ENCODE data around the gene KLF16.

KLF16 gene

DNA sequence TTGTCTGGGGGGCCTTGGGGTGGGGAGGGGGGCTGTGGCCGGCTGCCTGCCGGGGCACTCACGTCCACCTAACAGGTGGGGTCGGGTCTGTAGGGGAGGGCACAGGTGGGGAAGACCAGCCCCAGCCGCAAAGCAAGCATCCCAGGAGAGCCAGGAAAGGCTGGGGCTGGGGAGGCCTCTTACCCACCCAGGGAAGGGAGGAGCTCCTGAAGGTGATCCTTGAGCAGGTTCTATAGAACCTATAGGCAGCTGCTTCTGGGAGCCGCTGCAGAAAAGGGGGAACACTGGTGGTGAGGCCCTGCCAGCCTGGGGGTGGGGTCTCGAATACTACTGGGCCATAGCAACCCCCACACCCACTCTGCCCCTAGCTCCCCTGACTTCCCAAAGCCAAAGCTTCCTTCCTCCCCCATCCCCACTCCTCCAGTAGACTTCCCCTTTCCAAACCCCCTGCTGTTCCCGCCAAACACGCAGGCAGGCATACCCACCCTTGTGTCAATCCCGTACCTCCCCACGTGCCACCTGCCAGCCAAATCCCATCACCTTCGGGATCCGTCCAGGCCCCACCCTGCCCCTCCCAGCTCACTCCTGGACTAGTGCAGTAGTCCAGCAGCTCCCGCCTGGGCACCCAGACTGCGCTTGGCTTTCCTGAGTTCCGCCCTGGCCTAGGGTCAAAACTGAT, 5.6 kb downstream of the KLF16 start:
- peak overlapping the region; percentile 18 for H3K4me3 ChIP-seq (ENCODE audit: control insufficient read depth, low read depth, low read length)
- TF ChIP-seq, protein P1, sequence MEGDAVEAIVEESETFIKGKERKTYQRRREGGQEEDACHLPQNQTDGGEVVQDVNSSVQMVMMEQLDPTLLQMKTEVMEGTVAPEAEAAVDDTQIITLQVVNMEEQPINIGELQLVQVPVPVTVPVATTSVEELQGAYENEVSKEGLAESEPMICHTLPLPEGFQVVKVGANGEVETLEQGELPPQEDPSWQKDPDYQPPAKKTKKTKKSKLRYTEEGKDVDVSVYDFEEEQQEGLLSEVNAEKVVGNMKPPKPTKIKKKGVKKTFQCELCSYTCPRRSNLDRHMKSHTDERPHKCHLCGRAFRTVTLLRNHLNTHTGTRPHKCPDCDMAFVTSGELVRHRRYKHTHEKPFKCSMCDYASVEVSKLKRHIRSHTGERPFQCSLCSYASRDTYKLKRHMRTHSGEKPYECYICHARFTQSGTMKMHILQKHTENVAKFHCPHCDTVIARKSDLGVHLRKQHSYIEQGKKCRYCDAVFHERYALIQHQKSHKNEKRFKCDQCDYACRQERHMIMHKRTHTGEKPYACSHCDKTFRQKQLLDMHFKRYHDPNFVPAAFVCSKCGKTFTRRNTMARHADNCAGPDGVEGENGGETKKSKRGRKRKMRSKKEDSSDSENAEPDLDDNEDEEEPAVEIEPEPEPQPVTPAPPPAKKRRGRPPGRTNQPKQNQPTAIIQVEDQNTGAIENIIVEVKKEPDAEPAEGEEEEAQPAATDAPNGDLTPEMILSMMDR (IDR thresholded peaks at IDR 0.05; ENCODE audit: control insufficient read depth, insufficient read depth, low read depth, low read length, missing control alignments) = no peak
- no peak for DNase-seq (ENCODE audit: low read depth)

- DNase-seq (ENCODE audit: low read depth) = no peak
- peak overlapping the region; percentile 20 for H3K4me3 ChIP-seq (ENCODE audit: control insufficient read depth, low read depth, low read length)
- TF ChIP-seq, protein P1 (IDR thresholded peaks at IDR 0.05; ENCODE audit: control insufficient read depth, insufficient read depth, low read depth, low read length, missing control alignments) = no peak
These were observed 6.4 kb downstream of the KLF16 start for GRCh38 chr19:1856698-1857603.

GRCh38 chr19:1856345-1856697, 7.1 kb downstream of the KLF16 start:
- no peak for DNase-seq (ENCODE audit: low read depth)
- TF ChIP-seq, protein P1 (IDR thresholded peaks at IDR 0.05; ENCODE audit: control insufficient read depth, insufficient read depth, low read depth, low read length, missing control alignments) = no peak
- H3K4me3 ChIP-seq (ENCODE audit: control insufficient read depth, low read depth, low read length) = no peak overlapping the region

GRCh38 chr19:1855828-1856255, 7.5 kb downstream of the KLF16 start:
- no peak overlapping the region for H3K4me3 ChIP-seq (ENCODE audit: control insufficient read depth, low read depth, low read length)
- TF ChIP-seq, protein P1 (IDR thresholded peaks at IDR 0.05; ENCODE audit: control insufficient read depth, insufficient read depth, low read depth, low read length, missing control alignments) = no peak
- DNase-seq (ENCODE audit: low read depth) = no peak

DNA sequence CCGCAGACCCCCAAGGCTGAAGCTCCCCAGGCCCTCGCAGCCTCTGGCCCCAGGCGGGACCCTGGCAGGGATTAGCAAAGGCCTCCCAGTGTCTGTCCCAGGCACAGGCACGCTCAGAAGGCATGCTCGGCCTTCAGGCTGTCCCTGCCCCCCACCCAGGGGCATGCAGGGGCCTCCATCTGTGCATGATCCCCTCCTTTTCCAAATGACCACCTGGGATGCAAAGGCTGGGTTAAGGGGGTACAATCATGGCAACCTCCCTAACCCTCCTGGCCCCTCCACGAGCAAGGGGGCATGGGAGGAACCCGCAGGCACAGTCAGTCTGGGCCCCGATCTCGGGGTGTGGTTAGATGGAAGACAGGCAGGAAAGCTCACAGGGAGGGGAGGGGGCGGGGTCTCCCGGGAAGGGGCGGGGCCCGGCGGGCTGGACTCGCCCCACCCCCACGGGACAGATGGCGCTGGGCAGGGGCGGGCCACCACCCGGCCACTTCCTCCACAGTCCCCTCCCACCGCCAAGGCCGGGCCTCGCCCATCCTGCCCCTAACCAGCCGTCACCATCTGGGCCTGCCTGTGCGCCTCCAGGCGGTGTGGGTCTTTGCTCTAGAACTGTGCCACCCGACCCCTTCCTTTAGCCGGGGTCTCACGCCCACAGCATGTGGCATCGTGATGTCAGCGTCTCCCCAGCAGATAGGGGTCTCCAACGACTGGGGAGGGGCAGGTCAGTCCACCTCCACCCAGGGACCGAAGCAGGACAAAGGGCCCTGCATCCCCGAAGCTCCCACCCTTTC, 8.1 kb downstream of the KLF16 start:
- DNase-seq (ENCODE audit: low read depth) = no peak
- no peak overlapping the region for H3K4me3 ChIP-seq (ENCODE audit: control insufficient read depth, low read depth, low read length)
- TF ChIP-seq, protein P1 (IDR thresholded peaks at IDR 0.05; ENCODE audit: control insufficient read depth, insufficient read depth, low read depth, low read length, missing control alignments) = no peak

GRCh38 chr19:1854542-1855039, 8.8 kb downstream of the KLF16 start:
- no peak overlapping the region for H3K4me3 ChIP-seq (ENCODE audit: control insufficient read depth, low read depth, low read length)
- TF ChIP-seq, protein P1 (IDR thresholded peaks at IDR 0.05; ENCODE audit: control insufficient read depth, insufficient read depth, low read depth, low read length, missing control alignments) = no peak
- no peak for DNase-seq (ENCODE audit: low read depth)
